ENCODE data around the gene COL18A1. TPM values are rescaled to one million over a fixed set of nuclear protein-coding genes. Genes with fewer than 3 reads are reported as not detected.
A peak's percentile ranks its signal among the peaks of the same experiment; 100 is the strongest.

COL18A1 gene
- total RNA-seq, 4 donors from 2014 or later, result 19.3 to 121 (median 23.3) TPM

DNA sequence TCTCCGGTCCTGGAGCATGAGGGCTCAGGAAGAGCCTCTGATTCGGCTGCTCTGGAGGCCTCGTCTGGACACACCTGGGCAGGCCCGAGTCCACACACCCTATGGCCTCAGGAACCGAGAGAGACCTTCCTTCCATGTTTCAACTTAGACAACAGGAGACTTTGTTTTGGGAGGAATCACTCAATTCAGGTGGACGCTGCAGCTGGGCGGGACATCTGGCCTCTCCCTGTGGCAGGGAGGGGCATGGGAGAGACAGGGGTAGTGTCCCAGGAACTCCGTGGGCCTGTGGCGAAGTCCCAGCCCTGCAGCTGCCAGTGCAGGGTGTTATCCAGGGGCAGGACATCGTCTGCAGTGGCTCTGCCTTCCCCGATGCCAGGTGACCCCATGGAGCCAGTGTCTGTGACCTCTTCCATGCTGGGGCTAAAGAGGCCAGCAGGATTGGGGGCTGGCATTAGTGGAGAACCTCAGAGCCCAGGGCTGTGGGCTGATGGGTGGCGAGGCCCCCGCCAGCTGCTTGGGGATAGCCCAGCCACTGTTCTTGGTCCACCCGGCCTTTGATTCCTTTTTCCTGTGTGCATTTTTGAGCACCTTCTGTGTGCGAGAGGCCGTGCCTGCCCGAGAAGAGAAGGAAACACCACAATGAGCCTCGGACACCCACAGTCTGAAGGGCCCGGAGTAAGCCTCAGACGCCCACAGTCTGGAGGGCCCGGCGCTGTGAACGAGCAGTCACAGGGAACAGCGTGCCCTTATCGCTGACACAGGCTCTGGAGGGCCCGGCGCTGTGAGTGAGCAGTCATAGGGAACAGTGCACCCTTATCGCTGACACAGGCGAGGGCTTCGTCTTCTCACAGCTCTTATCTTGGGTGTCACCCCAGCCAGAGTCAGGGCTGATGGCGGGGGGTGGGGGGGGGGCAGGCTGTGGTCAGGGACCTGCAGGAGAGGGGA, 6.2 kb downstream of the COL18A1 start:
- peaks cover 21% of the 10 kb centered on the region for H3K27me3 ChIP-seq
- no peak overlapping the region for H3K4me3 ChIP-seq
- H3K27ac ChIP-seq, result peak overlapping the region in 2 of 4 donors; percentile 37 to 45
- 78% methylated on average over 28 of the region's 31 CpGs; no CpG with 5 or more reads in 1 of the 2 donors for WGBS, 2 donors (ENCODE audit: low coverage in 1 of 2)
- in situ Hi-C loops (cut with MboI; ENCODE audit: low pct_ligation_motif_present in 1 of 4, low pct_unique_long_range_greater_than_20kb in 1 of 4, low sequenced_read_pairs in 3 of 4), result no loop called here
- H3K36me3 ChIP-seq, result no peaks in the 10 kb centered on the region
- H3K4me1 ChIP-seq, result peaks cover 0 to 5% (median 0%) of the 10 kb centered on the region in 4 donors
- TF ChIP-seq EP300 (IDR thresholded peaks at IDR 0.05; ENCODE audit: low read depth) (no peak), POLR2AphosphoS5 (IDR thresholded peaks at IDR 0.05) (no peak), POLR2A (IDR thresholded peaks at IDR 0.05) (no peak)
- TF ChIP-seq, protein P1, sequence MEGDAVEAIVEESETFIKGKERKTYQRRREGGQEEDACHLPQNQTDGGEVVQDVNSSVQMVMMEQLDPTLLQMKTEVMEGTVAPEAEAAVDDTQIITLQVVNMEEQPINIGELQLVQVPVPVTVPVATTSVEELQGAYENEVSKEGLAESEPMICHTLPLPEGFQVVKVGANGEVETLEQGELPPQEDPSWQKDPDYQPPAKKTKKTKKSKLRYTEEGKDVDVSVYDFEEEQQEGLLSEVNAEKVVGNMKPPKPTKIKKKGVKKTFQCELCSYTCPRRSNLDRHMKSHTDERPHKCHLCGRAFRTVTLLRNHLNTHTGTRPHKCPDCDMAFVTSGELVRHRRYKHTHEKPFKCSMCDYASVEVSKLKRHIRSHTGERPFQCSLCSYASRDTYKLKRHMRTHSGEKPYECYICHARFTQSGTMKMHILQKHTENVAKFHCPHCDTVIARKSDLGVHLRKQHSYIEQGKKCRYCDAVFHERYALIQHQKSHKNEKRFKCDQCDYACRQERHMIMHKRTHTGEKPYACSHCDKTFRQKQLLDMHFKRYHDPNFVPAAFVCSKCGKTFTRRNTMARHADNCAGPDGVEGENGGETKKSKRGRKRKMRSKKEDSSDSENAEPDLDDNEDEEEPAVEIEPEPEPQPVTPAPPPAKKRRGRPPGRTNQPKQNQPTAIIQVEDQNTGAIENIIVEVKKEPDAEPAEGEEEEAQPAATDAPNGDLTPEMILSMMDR (IDR thresholded peaks at IDR 0.05), result no peak
- H3K9me3 ChIP-seq, result no peaks in the 10 kb centered on the region
- no peak for DNase-seq
- intact Hi-C loops (cut with DNase I; ENCODE audit: low total_unique reads), result no loop called here

DNA sequence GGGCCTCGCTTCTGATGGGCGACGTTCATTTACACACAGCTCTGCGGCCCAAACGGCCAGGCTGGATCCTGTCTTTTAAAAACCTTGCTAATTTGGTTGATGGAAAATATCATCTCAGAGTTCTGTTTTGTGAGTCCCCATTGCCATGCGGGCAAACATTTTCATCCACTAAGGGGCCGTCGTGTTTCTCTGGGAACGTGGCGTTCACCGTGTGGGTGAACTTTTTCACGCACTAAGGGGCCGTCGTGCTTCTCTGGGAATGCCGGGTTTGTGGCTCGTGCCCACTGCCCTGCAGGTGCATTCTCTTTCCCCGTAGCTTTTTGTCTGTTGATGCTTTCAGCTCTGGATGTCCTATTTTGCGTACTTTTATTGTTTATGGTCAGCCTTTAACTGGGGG, 6.8 kb downstream of the COL18A1 start:
- no peaks in the 10 kb centered on the region for H3K9me3 ChIP-seq
- peaks cover 14% of the 10 kb centered on the region for H3K27me3 ChIP-seq
- intact Hi-C loops (cut with DNase I; ENCODE audit: low total_unique reads) (no loop called here), in situ Hi-C loops (cut with MboI; ENCODE audit: low pct_ligation_motif_present in 1 of 4, low pct_unique_long_range_greater_than_20kb in 1 of 4, low sequenced_read_pairs in 3 of 4) (no loop called here)
- H3K4me1 ChIP-seq, result peaks cover 0 to 2% (median 0%) of the 10 kb centered on the region in 4 donors
- no peak overlapping the region for H3K27ac ChIP-seq
- H3K36me3 ChIP-seq, result no peaks in the 10 kb centered on the region
- TF ChIP-seq EP300 (IDR thresholded peaks at IDR 0.05; ENCODE audit: low read depth), result no peak
- TF ChIP-seq POLR2AphosphoS5 (IDR thresholded peaks at IDR 0.05), result no peak
- TF ChIP-seq, protein P1 (IDR thresholded peaks at IDR 0.05), result no peak
- no peak for TF ChIP-seq POLR2A (IDR thresholded peaks at IDR 0.05)
- H3K4me3 ChIP-seq, result no peak overlapping the region
- no peak for DNase-seq
- WGBS, 2 donors (ENCODE audit: low coverage in 1 of 2), result 69 to 83% methylated on average over 6 to 18 of the region's 18 CpGs

DNA sequence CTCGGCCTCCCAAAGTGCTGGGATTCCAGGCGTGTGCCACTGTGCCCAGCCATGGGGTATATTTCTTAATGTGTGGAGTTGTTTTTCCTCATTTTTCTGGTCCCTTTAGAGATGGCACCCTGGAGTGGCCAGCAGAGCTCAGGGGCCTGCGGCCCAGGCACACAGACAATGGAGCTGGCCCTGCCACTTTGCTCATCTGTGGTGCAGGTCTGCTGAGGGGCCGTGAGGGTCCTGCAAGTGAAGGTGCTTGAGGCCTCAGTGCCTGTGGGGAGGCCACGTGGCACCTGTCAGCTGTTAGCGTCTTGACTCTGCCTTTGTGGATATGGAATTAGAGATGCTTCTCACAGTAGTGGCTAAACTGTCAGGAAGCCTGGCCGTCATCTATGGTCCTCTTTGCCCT, 7.5 kb downstream of the COL18A1 start:
- intact Hi-C loops (cut with DNase I; ENCODE audit: low total_unique reads) (no loop called here), in situ Hi-C loops (cut with MboI; ENCODE audit: low pct_ligation_motif_present in 1 of 4, low pct_unique_long_range_greater_than_20kb in 1 of 4, low sequenced_read_pairs in 3 of 4) (no loop called here)
- Histone ChIP-seq H3K9me3 (no peaks in the 10 kb centered on the region), H3K36me3 (no peaks in the 10 kb centered on the region), H3K4me3 (no peak overlapping the region), H3K27ac (no peak overlapping the region), H3K27me3 (peaks cover 7% of the 10 kb centered on the region), H3K4me1 (peaks cover 0 to 3% (median 0%) of the 10 kb centered on the region in 4 donors)
- no peak for DNase-seq
- no peak for TF ChIP-seq POLR2A (IDR thresholded peaks at IDR 0.05)
- no peak for TF ChIP-seq POLR2AphosphoS5 (IDR thresholded peaks at IDR 0.05)
- 78% methylated on average over 7 of the region's 7 CpGs; no CpG with 5 or more reads in 1 of the 2 donors for WGBS, 2 donors (ENCODE audit: low coverage in 1 of 2)

DNA sequence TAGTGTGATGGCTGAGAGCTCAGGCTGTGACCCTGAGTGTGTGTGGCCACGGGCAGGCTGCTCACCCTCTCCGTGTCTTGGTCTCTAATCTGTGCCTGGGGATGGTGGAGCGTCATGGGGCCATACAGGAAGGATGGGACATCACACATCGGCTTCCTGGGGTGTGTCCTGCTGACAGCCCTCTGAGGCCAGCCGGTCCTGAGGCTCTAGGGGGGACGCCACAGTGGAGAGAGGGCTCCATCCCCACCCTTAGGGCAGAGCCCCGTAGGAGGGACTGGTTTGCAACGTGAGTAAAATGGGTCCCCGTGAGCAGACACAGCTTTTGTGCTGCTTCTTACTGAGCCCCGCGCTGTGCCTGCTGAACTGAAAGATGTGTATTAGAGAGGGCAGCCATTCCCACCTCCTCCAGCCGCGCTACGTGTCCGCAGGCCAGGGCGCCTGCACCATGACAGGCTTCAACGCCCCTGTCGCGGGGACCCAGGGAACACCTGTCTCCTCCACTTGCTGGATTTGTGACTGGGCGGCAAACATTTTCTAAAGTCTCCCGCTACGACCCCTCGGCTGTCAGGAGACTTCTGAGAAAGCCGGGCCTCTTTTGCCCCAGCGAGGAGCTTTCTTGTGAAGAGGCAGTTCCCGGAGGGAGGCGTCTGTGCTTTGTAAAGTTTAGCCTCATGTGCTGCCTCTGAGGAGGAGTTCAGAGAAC, 8.1 kb downstream of the COL18A1 start:
- in situ Hi-C loops (cut with MboI; ENCODE audit: low pct_ligation_motif_present in 1 of 4, low pct_unique_long_range_greater_than_20kb in 1 of 4, low sequenced_read_pairs in 3 of 4), result no loop called here
- H3K9me3 ChIP-seq, result no peaks in the 10 kb centered on the region
- peaks cover 1% of the 10 kb centered on the region for H3K27me3 ChIP-seq
- 72% methylated on average over 27 of the region's 27 CpGs; no CpG with 5 or more reads in 1 of the 2 donors for WGBS, 2 donors (ENCODE audit: low coverage in 1 of 2)
- H3K4me3 ChIP-seq, result no peak overlapping the region
- no peak overlapping the region for H3K27ac ChIP-seq
- DNase-seq, result no peak
- H3K36me3 ChIP-seq, result no peaks in the 10 kb centered on the region
- TF ChIP-seq POLR2AphosphoS5 (IDR thresholded peaks at IDR 0.05) (no peak), EP300 (IDR thresholded peaks at IDR 0.05; ENCODE audit: low read depth) (no peak), POLR2A (IDR thresholded peaks at IDR 0.05) (no peak)
- TF ChIP-seq, protein P1 (IDR thresholded peaks at IDR 0.05), result no peak
- peaks cover 0 to 3% (median 0%) of the 10 kb centered on the region in 4 donors for H3K4me1 ChIP-seq
- intact Hi-C loops (cut with DNase I; ENCODE audit: low total_unique reads), result no loop called here

All from transverse colon (tissue), 4 donors.